Right ventricle myocardium inferior (tissue), 1 donor: Measurements from ENCODE around the gene EXOSC10. TPM values are rescaled to one million over a fixed set of nuclear protein-coding genes. Genes with fewer than 3 reads are reported as not detected.
"Not testable (repeated sequence)": the region's sequence is repeated elsewhere in the genome, so short reads cannot be mapped to it uniquely, and the experiment has no call there.

Experiments
- ATAC-seq: fragments of 200-7000 bp; cut with Tn5 transposase; one replicate; pipeline ENCODE4 v1.9.1; 2020; ENCODE audit warnings: mild to moderate bottlenecking, moderate library complexity
- DNase-seq: peaks from one replicate; pipeline ENCODE4 v3.0.0; 2021; ENCODE audit errors: missing footprints
- intact Hi-C: fragments of 100-400 bp; cut with DNase I; formaldehyde crosslinking; loops from one replicate; pipeline ENCODE4 v1.11.0; 2022
- total RNA-seq: library from RNA; stranded (reverse); fragmentation: NEBNext Ultra II Directional; extraction: Animal tissue kit (Norgen Biotek cat#: 25700); gene quantifications from one replicate; pipeline ENCODE4 v1.2.1, GENCODE V29; 2021
- donor health status: DM: no; HTN: yes; CAD: no; lungs with severe emphysema.

EXOSC10 gene
- total RNA-seq, 1 donor from 2014 or later: 18.1 TPM

- no peak for ATAC-seq
- no peak for DNase-seq
- intact Hi-C loops: no loop called here
Measured at GRCh38 chr1:11067716-11068599, 31.7 kb downstream of the EXOSC10 start.

DNA sequence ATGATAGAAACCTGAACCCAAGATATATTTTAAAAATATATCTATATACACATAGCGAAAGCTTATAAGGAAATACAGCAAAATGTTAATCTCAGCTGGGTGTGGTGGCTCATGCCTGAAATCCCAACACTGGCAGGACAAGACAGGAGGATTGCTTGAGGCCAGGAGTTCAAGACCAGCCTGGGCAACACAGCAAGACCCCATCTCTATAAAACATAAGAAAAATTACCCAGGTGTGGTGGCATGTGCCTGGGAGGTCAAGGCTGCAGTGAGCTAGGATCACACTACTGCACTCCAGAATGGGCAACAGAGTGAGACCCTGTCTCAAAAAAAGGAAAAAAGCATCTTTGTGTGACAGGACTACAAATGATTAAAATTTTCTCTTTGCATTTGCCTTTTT, 33.9 kb downstream of the EXOSC10 start:
- ATAC-seq (no peak), DNase-seq (no peak)
- intact Hi-C loops: no loop called here

GRCh38 chr1:11064942-11065341, 34.7 kb downstream of the EXOSC10 start:
- no peak for ATAC-seq
- intact Hi-C loops: no loop called here
- no peak for DNase-seq

DNA sequence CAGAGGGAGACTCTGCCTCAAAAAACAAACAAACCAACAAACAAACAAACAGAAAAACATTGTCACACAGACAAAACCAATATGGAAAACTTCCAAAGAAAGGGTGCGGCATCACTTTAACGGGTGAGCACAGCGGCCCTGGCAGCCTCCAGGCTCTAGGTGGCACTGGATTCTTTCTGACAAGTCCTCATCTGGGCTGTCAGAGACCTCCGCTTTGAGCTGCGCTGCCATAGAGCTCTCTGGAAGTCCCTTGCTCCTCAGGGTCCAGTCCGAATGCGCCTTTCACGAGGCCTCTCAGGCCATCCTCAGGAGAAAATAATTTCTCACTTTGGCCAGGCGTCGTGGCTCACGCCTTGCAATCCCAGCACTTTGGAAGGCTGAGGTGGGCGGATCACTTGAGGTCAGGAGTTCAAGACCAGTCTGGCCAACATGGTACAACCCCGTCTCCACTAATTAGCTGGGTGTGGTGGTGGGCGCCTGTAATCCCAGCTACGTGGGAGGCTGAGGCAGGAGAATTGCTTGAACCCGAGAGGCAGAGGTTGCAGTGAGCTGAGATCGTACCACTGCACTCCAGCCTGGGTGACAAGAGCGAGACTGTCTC, 35.6 kb downstream of the EXOSC10 start:
- DNase-seq, intact Hi-C loops, ATAC-seq: not testable (repeated sequence)

- intact Hi-C loops: no loop called here
- DNase-seq (no peak), ATAC-seq (no peak)
Measured at GRCh38 chr1:11062965-11063401, 36.7 kb downstream of the EXOSC10 start.

DNA sequence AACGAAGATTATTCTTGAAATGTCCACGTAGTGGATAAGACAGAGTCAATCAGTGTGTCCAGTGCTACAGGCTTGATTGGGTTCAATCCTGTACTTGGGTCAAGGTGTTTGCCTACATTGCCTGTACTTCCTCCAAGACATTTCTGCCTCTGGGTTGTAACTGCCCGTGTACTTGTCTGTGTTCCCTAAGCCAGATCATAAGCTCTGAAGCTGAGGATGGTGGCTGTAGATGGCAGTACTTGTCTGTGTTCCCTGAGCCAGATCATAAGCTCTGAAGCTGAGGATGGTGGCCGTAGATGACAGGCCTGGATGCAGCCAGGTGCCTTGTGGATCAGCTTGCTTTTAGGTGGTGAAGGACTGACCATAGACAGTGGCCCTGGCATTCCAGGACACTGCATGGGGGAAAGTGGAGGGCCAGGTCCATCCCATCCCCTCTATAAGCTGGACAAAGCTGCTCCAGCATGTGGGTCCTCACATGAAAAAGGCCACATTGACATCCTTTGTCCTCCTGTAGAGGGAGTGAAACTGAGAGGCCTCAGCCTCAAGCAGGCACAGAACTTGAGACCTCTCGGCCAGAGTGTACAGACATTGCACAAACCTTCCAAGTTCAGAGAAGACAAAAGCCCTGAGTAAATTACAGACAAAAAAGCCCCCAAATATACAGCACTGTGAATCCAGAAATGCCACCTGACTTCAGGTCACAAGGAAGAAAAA, 37.9 kb downstream of the EXOSC10 start:
- no peak for DNase-seq
- intact Hi-C loops: no loop called here
- ATAC-seq: no peak

- ATAC-seq (peak; percentile 100), DNase-seq (peak; percentile 96)
- intact Hi-C loops: no loop called here
Measured at GRCh38 chr1:11059968-11060830, 39.5 kb downstream of the EXOSC10 start, which contains the start of gene SRM. Gene SRM, minus strand, starts transcription at chr1:11060018. Its CDS starts 75 bp downstream, at chr1:11059943.

GRCh38 chr1:11059155-11059967, 40.3 kb downstream of the EXOSC10 start:
- intact Hi-C loops: no loop called here
- DNase-seq (no peak), ATAC-seq (no peak)

DNA sequence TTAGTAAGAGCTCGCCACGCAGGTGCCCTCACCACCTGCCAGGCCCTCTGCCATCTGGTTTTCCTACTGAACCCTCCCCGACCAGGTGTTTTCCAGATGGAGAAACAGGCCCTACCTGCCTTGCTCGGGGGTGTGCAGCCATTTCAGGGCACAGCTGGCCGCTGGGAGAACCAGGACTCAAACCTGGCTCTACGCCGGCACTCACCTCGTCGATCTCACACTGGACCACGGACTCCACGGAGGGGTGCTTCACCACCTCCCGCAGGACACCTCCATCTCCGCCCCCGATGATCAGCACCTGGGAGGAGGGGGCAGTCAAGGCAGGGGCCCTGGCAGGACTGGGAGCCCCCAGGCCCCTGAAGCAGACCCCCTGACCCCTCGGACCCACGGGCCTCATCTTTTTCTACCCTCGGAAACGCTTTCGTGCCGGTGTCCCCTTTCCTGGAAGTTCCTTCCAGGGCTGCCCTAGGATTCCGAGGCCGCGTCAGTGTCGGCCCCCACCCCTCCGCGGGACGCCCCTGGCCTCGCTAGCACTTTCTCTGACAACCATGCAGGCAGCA, 41.0 kb downstream of the EXOSC10 start:
- no peak for DNase-seq
- intact Hi-C loops: no loop called here
- ATAC-seq: no peak

DNA sequence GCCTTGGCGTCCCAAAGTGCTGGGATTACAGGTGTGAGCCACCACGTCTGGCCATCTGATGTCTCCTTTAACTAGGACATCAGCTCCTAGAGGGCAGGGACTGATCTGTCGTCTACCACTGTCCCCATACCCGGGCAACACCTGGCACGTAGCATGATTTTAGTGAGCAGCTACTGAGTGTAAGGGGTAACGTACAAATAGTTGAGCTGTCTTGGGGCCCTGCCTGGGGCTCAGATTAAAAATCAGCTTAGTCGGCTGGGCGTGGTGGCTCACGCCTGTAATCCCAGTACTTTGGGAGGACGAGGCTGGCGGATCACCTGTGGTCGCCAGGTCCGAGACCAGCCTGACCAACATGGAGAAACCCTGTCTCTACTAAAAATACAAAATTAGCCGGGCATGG, 41.6 kb downstream of the EXOSC10 start:
- intact Hi-C loops: no loop called here
- DNase-seq: no peak
- no peak for ATAC-seq

- DNase-seq (no peak), ATAC-seq (no peak)
- intact Hi-C loops: no loop called here
Measured at GRCh38 chr1:11057477-11057876, 42.2 kb downstream of the EXOSC10 start.

GRCh38 chr1:11056504-11056903, 43.2 kb downstream of the EXOSC10 start:
- intact Hi-C loops: no loop called here
- DNase-seq (no peak), ATAC-seq (no peak)

- no peak for DNase-seq
- intact Hi-C loops: no loop called here
- ATAC-seq: no peak
Measured at GRCh38 chr1:11055676-11056075, 44.0 kb downstream of the EXOSC10 start.

DNA sequence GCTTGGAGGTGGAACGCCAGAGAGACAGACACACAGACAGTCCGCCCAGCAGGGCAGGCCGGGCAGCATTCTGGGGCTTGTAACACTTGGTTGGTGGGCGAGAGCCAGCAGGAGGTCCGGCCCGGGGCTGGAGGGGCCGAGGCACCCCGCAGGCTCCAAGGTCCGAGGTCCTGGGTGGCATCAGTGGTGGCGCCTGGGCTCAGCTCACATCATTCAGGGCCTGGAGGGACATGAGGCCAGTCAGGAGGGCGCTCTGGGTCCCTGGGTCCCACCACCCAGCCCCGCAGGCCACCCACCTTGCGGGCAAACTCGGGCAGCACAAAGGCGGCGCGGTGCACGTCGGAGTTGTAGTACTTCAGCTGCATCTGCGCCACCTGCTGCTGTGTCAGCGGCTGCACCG, 45.0 kb downstream of the EXOSC10 start:
- DNase-seq (no peak), ATAC-seq (no peak)
- intact Hi-C loops: no loop called here

DNA sequence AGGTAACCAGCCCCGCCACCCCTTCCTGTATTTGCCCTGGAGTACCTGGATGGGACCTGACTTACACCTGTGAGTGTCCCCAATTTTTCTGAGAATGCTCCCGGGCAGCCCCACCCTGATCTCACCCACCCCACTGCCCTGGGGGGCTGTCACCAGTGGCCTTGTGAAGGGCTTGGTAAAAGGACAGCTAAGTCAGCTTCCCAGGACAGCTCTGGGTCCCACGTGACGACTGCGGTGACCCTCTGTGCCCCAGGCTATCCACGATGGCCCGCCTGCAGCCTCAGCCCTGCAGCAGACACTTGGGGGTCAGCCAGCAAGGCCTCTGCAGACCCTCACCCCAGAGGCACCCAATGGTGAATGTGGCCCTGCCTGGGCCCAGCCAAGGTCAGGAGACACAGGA, 45.5 kb downstream of the EXOSC10 start:
- ATAC-seq: no peak
- DNase-seq: no peak
- intact Hi-C loops: no loop called here

DNA sequence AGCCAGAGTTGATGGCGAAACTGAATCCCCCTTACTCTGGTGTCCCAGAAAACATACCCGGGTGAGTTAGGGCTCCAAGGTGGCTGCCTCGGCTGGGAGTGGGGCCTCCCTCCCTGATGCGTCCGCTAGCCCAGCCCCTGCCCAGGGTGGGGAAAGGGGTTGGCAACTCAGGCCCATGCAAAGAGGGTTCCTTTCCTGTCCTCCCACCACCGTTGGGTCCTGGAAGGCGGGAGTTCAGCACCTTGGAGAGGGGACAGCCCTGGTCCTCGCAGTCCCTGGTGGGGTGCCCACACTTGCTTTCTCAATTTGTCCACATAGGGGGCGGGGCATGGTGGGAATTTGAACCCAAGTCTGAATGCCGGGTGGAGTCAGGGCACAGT, 45.9 kb downstream of the EXOSC10 start:
- ATAC-seq (peak; percentile 26), DNase-seq (no peak)
- intact Hi-C loops: no loop called here

DNA sequence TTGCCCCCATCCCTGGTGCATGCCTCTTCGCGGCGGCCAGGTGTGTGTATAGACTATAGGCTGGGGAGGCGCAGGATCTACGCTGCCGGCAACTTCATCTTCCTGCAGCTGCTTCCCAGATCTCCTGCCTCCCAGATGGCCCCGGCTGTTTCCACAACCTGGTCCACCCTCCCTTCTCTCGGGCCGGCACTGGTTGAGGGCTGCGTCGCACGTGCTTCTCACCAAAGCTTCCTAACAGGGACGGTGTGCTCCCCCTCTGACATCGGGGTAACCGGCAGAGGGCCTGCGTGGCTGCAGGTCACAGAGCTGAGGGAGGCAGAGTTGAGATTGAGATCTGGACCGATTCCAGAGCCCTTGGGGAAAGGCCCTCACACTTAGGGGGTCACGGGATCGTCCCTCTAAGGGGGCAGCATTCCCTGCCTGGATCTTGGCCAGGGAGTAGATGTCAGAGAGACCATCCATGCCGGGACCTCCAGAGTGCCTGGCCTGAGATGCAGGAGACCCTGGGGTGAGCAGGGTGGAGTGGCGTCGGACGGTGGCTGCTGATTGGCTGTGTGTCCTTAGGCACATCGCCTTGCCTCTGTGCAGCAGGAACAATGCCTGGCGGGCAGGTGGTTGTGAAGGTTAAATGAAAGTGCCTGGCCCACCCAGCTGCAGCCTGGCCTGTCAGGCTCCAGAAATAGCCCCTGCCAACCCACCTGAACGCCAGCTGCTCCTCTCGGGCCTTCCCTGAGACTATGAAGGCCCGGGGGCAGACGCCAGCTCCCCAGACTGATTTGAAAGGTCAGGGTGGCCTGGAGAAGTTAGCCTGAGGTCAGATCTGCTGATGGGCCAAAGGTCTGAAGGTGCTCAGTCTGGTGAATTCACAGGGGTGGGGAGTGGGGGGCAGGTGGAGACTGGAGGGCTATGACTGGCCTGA, 46.6 kb downstream of the EXOSC10 start:
- no peak for DNase-seq

More for the DNA sequence above, 46.6 kb downstream of the EXOSC10 start:
- intact Hi-C loops: no loop called here
- ATAC-seq: no peak
